Stomach (tissue), 9 donors: Measurements from ENCODE around the gene DGCR8. TPM values are rescaled to one million over a fixed set of nuclear protein-coding genes. Genes with fewer than 3 reads are reported as not detected.
"Not testable (repeated sequence)": the region's sequence is repeated elsewhere in the genome, so short reads cannot be mapped to it uniquely, and the experiment has no call there.

Experiments used
- DNase-seq, 2 donors: peaks; one replicate each; pipeline versions ENCODE4 v3.0.0 to v3.0.0-alpha.2; 2013 to 2019
- H3K27ac ChIP-seq, 5 donors: fragments of 200-600 bp in 4 of 5; sonication (generic) in 4 of 5; one replicate each; pipeline ENCODE4 v1.5.1; 2013 to 2019; ENCODE audit warnings: mild to moderate bottlenecking in 1 of 5, moderate library complexity in 1 of 5
- H3K27me3 ChIP-seq, 3 donors: fragments of 200-600 bp; sonication (generic); one replicate each; pipeline ENCODE4 v1.5.1; 2017 to 2019; ENCODE audit warnings: mixed run types in 1 of 3
- H3K36me3 ChIP-seq, 4 donors: fragments of 200-600 bp; sonication (generic); 1 replicate in 3 of 4; 2 replicates in 1 of 4; pipeline ENCODE4 v1.5.1; 2016 to 2019
- H3K4me1 ChIP-seq, 4 donors: fragments of 200-600 bp; sonication (generic); one replicate each; pipeline ENCODE4 v1.5.1; 2016 to 2019
- H3K4me3 ChIP-seq, 4 donors: fragments of 200-600 bp; sonication (generic) in 3 of 4; one replicate each; pipeline ENCODE4 v1.5.1; 2016 to 2019; ENCODE audit warnings: mild to moderate bottlenecking in 1 of 4
- H3K9me3 ChIP-seq, 4 donors: fragments of 200-600 bp; sonication (generic); one replicate each; pipeline ENCODE4 v1.5.1; 2016 to 2019
- CTCF ChIP-seq, 7 experiments: fragments of 450-650 bp in 4 of 7; fragments of 200-600 bp in 3 of 7; sonication (generic) in 3 of 7; IDR thresholded peaks; one replicate each; pipeline ENCODE4 v1.5.1; 2016 to 2019; ENCODE audit warnings: antibody characterized with exemption in 7 of 7, control low read depth in 2 of 7, mild to moderate bottlenecking in 1 of 7
- EP300 ChIP-seq: sonication (generic); formaldehyde crosslinking; IDR thresholded peaks from one replicate; pipeline ENCODE4 v1.6.1; 2017; ENCODE audit warnings: antibody characterized with exemption
- POLR2A ChIP-seq, 4 donors: fragments of 450-650 bp; IDR thresholded peaks; one replicate each; pipeline ENCODE4 v1.6.1; 2016; ENCODE audit warnings: antibody characterized with exemption in 4 of 4, control low read depth in 2 of 4, mild to moderate bottlenecking in 1 of 4, moderate library complexity in 1 of 4
- POLR2AphosphoS5 ChIP-seq, 3 donors: sonication (generic); formaldehyde crosslinking; IDR thresholded peaks; one replicate each; pipeline ENCODE4 v1.6.1; 2016; ENCODE audit warnings: antibody characterized with exemption in 3 of 3
- WGBS, 5 donors: extraction: QIAGEN DNeasy Blood & Tissue Kit in 3 of 5; methylation state at CpG; one replicate each; pipeline versions ENCODE4 v1.1.5 to v1.1.7; 2013 to 2018; 5-methylcytosine and 5-hydroxymethylcytosine counted together
- intact Hi-C: fragments of 100-400 bp; cut with DNase I; formaldehyde crosslinking; loops from one replicate; pipeline ENCODE4 v1.15.1; 2023; ENCODE audit warnings: low total_unique reads
- polyA plus RNA-seq, 3 donors: library from polyadenylated mRNA; stranded (reverse); fragments of 200-250 nt; gene quantifications; one replicate each; pipeline ENCODE4 v1.2.3, GENCODE V29; 2013
- total RNA-seq, 5 donors: library from RNA; depleted of rRNA; stranded (reverse); fragments of >200 nt; gene quantifications; one replicate each; pipeline versions ENCODE4 v1.1.0 to v1.2.3, GENCODE V29; 2014 to 2016
- donor health status: healthy with polysubstance abuse.
- donor health status: Bipolar disorder and iron deficiency.
- donor health status: healthy.

The DGCR8 gene
- total and polyA plus RNA-seq, 8 donors, result 7.8 to 55.4 (median 30.6) TPM

GRCh38 chr22:20066617-20067383 is 13.2 kb upstream of the DGCR8 start:
- TF ChIP-seq CTCF (IDR thresholded peaks at IDR 0.05) (no peak), POLR2A (IDR thresholded peaks at IDR 0.05) (no peak), EP300 (no peak), POLR2AphosphoS5 (IDR thresholded peaks at IDR 0.05) (no peak)
- no peak overlapping the region for H3K4me3 ChIP-seq
- WGBS, 5 donors, result 93 to 96% (median 94%) methylated on average over 8 to 11 of the region's 11 CpGs
- peaks cover 19 to 47% (median 44%) of the 10 kb centered on the region in 4 donors for H3K36me3 ChIP-seq
- no peak overlapping the region for H3K27ac ChIP-seq
- H3K27me3 ChIP-seq, result no peaks in the 10 kb centered on the region
- intact Hi-C loops, result no loop called here
- DNase-seq, result no peak
- no peaks in the 10 kb centered on the region for H3K4me1 ChIP-seq
- no peaks in the 10 kb centered on the region for H3K9me3 ChIP-seq

GRCh38 chr22:20067384-20067682 is 12.7 kb upstream of the DGCR8 start:
- H3K4me1 ChIP-seq, H3K9me3 ChIP-seq, H3K27ac ChIP-seq, H3K4me3 ChIP-seq, H3K27me3 ChIP-seq, intact Hi-C loops, DNase-seq: not testable (repeated sequence)
- peaks cover 14 to 42% (median 39%) of the 10 kb centered on the region in 4 donors for H3K36me3 ChIP-seq
- 92 to 98% (median 96%) methylated on average over 3 of the region's 3 CpGs for WGBS, 5 donors

GRCh38 chr22:20068640-20069039 is 11.4 kb upstream of the DGCR8 start:
- DNase-seq, result no peak
- no peaks in the 10 kb centered on the region for H3K9me3 ChIP-seq
- peaks cover under 1 to 29% (median 26%) of the 10 kb centered on the region in 4 donors for H3K36me3 ChIP-seq
- TF ChIP-seq CTCF (IDR thresholded peaks at IDR 0.05) (no peak), EP300 (no peak), POLR2AphosphoS5 (IDR thresholded peaks at IDR 0.05) (no peak), POLR2A (IDR thresholded peaks at IDR 0.05) (no peak)
- intact Hi-C loops, result no loop called here
- no peak overlapping the region for H3K4me3 ChIP-seq
- no peak overlapping the region for H3K27ac ChIP-seq
- no peaks in the 10 kb centered on the region for H3K27me3 ChIP-seq
- H3K4me1 ChIP-seq, result no peaks in the 10 kb centered on the region
- 89 to 96% (median 93%) methylated on average over 7 of the region's 7 CpGs for WGBS, 5 donors

- DNase-seq, result no peak
- Histone ChIP-seq H3K27me3 (no peaks in the 10 kb centered on the region), H3K4me1 (no peaks in the 10 kb centered on the region), H3K36me3 (peaks cover 0 to 20% (median 17%) of the 10 kb centered on the region in 4 donors), H3K27ac (no peak overlapping the region), H3K4me3 (no peak overlapping the region), H3K9me3 (no peaks in the 10 kb centered on the region)
- no peak for TF ChIP-seq POLR2A (IDR thresholded peaks at IDR 0.05)
- TF ChIP-seq POLR2AphosphoS5 (IDR thresholded peaks at IDR 0.05), result no peak
- TF ChIP-seq EP300, result no peak
- no peak for TF ChIP-seq CTCF (IDR thresholded peaks at IDR 0.05)
- intact Hi-C loops, result no loop called here
- 83 to 94% (median 93%) methylated on average over 6 to 7 of the region's 7 CpGs for WGBS, 5 donors
These were observed 10.6 kb upstream of the DGCR8 start for GRCh38 chr22:20069331-20070042.

GRCh38 chr22:20071524-20071972 is 8.5 kb upstream of the DGCR8 start:
- no peak for DNase-seq
- no peak overlapping the region for H3K4me3 ChIP-seq
- no peaks in the 10 kb centered on the region for H3K27me3 ChIP-seq
- intact Hi-C loops, result no loop called here
- 74 to 86% (median 83%) methylated on average over 8 of the region's 8 CpGs for WGBS, 5 donors
- TF ChIP-seq POLR2A (IDR thresholded peaks at IDR 0.05), result no peak
- TF ChIP-seq POLR2AphosphoS5 (IDR thresholded peaks at IDR 0.05), result no peak
- TF ChIP-seq CTCF (IDR thresholded peaks at IDR 0.05), result no peak
- H3K9me3 ChIP-seq, result no peaks in the 10 kb centered on the region
- no peak overlapping the region for H3K27ac ChIP-seq
- no peaks in the 10 kb centered on the region for H3K4me1 ChIP-seq
- no peaks in the 10 kb centered on the region for H3K36me3 ChIP-seq
